ENCODE results near the gene FHL2. TPM values are rescaled to one million over a fixed set of nuclear protein-coding genes. Genes with fewer than 3 reads are reported as not detected.

FHL2 gene
- total RNA-seq, 1 experiment from 2014 or later, result 109 TPM

DNA sequence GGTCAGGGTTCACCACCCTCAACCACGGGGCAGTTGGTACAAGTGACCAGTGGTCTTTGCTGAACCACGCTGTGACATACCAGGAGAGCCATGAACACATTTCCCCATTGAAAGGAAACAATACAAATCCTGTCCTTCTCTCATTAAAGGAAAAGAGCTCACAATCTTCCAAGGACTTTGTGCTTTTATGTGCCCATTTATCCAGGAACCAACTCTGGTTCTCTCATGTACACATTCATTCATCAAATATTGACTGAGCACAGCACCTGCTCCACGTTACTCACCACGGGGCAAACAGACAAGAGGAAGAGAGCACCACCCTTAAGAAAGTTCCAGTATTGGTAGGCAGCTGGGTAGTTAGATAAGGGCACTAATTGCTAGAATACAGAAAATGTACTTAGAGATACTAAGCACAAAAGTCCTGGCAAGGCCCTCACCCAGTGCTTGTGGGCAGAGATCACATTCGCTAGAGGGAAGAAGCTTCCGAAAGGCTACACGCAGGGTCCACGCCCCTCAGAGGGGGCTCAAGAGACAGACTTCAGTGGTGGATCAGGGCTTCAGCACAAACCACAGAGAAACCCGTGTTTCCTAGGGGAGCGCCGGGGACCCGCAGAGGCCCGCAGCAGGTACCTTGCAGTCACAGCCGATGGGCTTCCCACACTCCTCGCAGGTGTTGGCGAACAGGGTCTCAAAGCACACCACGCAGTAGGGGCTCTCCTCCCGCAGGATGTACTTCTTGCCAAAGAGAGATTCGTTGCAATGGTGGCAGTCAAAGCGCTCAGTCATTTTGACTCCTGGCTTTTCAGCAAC lies 12.9 kb downstream of the FHL2 start:
- no peaks in the 10 kb centered on the region for H3K27me3 ChIP-seq (ENCODE audit: insufficient read depth, low read depth)
- TF ChIP-seq EZH2 (IDR thresholded peaks at IDR 0.05; ENCODE audit: low read depth) (no peak), CTCF (conservative IDR thresholded peaks at IDR 0.05) (no peak)
- H3K79me2 ChIP-seq (ENCODE audit: low read depth), result peaks cover 97% of the 10 kb centered on the region
- no peak overlapping the region for H3K4me3 ChIP-seq
- H4K20me1 ChIP-seq (ENCODE audit: insufficient read depth), result peaks cover 11% of the 10 kb centered on the region
- no peak overlapping the region for H2AFZ ChIP-seq
- peaks cover 92% of the 10 kb centered on the region for H3F3A ChIP-seq (ENCODE audit: insufficient read depth, low read depth)
- CTCF ChIA-PET, result no interaction called here
- H3K4me1 ChIP-seq (replicated peaks; ENCODE audit: insufficient read depth), result peaks cover 76% of the 10 kb centered on the region
- H3K4me2 ChIP-seq, result no peak overlapping the region; the same call in 1 of the 2 replicates
- no peak for DNase-seq
- peaks cover 78% of the 10 kb centered on the region for H3K36me3 ChIP-seq (ENCODE audit: low read depth)
- POLR2A ChIA-PET (ENCODE audit: unreplicated experiment), result interaction anchor here (0.7 kb wide), 1 partner anchor 58 kb away, joined by 4 read pairs; no protein-coding TSS in a partner anchor
- no peaks in the 10 kb centered on the region for H3K9me2 ChIP-seq (ENCODE audit: insufficient read depth)
- BruUV-seq (replicated peaks), result no TSS peak
- 0 out of 2 replicates have a peak, but pooled peaks cover 3% of the 10 kb centered on the region for H3K9me3 ChIP-seq (ENCODE audit: insufficient read depth, low read depth)
- intact Hi-C loops (cut with micrococcal nuclease; ENCODE audit: unreplicated experiment), result no loop called here
- peak overlapping the region; percentile 76; the same call in 1 of the 2 replicates for H3K27ac ChIP-seq

DNA sequence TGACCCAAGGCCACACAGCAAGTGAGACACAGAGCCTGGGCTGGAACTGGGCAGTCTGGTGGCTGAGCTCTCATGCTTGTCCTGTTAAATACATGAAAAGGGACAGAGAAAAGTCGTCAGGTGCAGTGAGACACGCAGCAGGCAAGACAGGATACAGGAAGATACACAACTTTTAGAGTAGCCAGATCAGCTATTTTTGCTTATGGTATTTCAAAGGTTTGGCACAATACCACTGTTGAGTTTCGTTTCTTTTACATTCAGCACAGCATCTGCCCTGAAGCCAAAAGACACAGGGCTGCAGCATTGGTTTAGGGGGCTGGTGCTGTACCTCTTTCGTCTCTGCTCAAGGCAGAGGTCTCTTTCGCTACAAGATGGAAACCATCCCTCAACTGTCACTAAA lies 14.0 kb downstream of the FHL2 start:
- intact Hi-C loops (cut with micrococcal nuclease; ENCODE audit: unreplicated experiment), result no loop called here
- H3K9me2 ChIP-seq (ENCODE audit: insufficient read depth), result no peaks in the 10 kb centered on the region
- peaks cover 95% of the 10 kb centered on the region for H3F3A ChIP-seq (ENCODE audit: insufficient read depth, low read depth)
- H3K4me3 ChIP-seq, result no peak overlapping the region
- no peak overlapping the region for H3K27ac ChIP-seq
- H3K4me1 ChIP-seq (replicated peaks; ENCODE audit: insufficient read depth), result peaks cover 76% of the 10 kb centered on the region
- H3K27me3 ChIP-seq (ENCODE audit: insufficient read depth, low read depth), result no peaks in the 10 kb centered on the region
- ChIA-PET CTCF (no interaction called here), POLR2A (ENCODE audit: unreplicated experiment) (no interaction called here)
- H4K20me1 ChIP-seq (ENCODE audit: insufficient read depth), result peaks cover 11% of the 10 kb centered on the region
- no peak for DNase-seq
- TF ChIP-seq CTCF (conservative IDR thresholded peaks at IDR 0.05) (no peak), EZH2 (IDR thresholded peaks at IDR 0.05; ENCODE audit: low read depth) (no peak)
- no peak overlapping the region for H2AFZ ChIP-seq
- H3K9me3 ChIP-seq (ENCODE audit: insufficient read depth, low read depth), result 0 out of 2 replicates have a peak, but pooled peaks cover 3% of the 10 kb centered on the region
- H3K4me2 ChIP-seq, result no peak overlapping the region
- BruUV-seq (replicated peaks), result no TSS peak
- peaks cover 85% of the 10 kb centered on the region for H3K36me3 ChIP-seq (ENCODE audit: low read depth)
- peaks cover 93% of the 10 kb centered on the region for H3K79me2 ChIP-seq (ENCODE audit: low read depth)

GRCh38 chr2:105384216-105384615 lies 14.6 kb downstream of the FHL2 start:
- ChIA-PET CTCF (no interaction called here), POLR2A (ENCODE audit: unreplicated experiment) (interaction anchor here (0.5 kb wide), 1 partner anchor 38 kb away, joined by 3 read pairs; no protein-coding TSS in a partner anchor)
- Histone ChIP-seq H3K9me2 (ENCODE audit: insufficient read depth) (no peaks in the 10 kb centered on the region), H3F3A (ENCODE audit: insufficient read depth, low read depth) (peaks cover 96% of the 10 kb centered on the region), H3K9me3 (ENCODE audit: insufficient read depth, low read depth) (0 out of 2 replicates have a peak, but pooled peaks cover 3% of the 10 kb centered on the region), H3K27me3 (ENCODE audit: insufficient read depth, low read depth) (no peaks in the 10 kb centered on the region), H3K27ac (no peak overlapping the region), H3K36me3 (ENCODE audit: low read depth) (peaks cover 84% of the 10 kb centered on the region), H3K4me2 (no peak overlapping the region), H3K4me1 (replicated peaks; ENCODE audit: insufficient read depth) (peaks cover 76% of the 10 kb centered on the region), H4K20me1 (ENCODE audit: insufficient read depth) (peaks cover 10% of the 10 kb centered on the region), H3K79me2 (ENCODE audit: low read depth) (peaks cover 93% of the 10 kb centered on the region), H2AFZ (no peak overlapping the region), H3K4me3 (no peak overlapping the region)
- BruUV-seq (replicated peaks), result no TSS peak
- TF ChIP-seq EZH2 (IDR thresholded peaks at IDR 0.05; ENCODE audit: low read depth) (no peak), CTCF (conservative IDR thresholded peaks at IDR 0.05) (no peak)
- DNase-seq, result no peak
- intact Hi-C loops (cut with micrococcal nuclease; ENCODE audit: unreplicated experiment), result no loop called here
